ENCODE results near the gene FAM124B.

DNA sequence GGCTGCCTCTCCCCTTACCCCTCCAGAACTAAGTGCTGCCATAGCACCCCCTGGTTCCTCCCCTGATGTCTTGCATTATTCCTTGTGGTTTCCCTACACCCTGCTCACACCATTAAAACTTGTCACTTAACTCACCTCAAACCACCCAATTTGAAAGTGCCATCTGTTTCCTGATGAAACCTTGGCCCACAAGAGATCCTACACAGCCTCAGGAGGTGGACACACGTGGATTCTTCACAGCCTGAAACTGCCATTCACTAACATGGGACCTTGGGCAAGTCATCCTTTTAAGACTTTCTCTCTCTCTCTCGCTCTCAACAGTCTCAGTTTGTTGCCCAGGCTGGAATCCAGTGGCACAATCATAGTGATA lies 27.5 kb upstream of the FAM124B start:
- TF ChIP-seq POLR2A (IDR thresholded peaks at IDR 0.05) (no peak), CTCF (IDR thresholded peaks at IDR 0.05) (no peak)

Data from testis (tissue), 2 donors.